GM12878 (cell line): Measurements from ENCODE around the gene ZNF723. TPM values are rescaled to one million over a fixed set of nuclear protein-coding genes. Genes with fewer than 3 reads are reported as not detected.

Source experiments
- ATAC-seq: fragments of 200-7000 bp; cut with Tn5 transposase; 3 replicates; pipeline ENCODE4 v1.9.1; 2020; ENCODE audit warnings: mild to moderate bottlenecking, moderate library complexity
- Bru-seq: library from RNA; stranded (reverse); fragments of 400-500 nt; gene quantifications from one replicate; lab custom pipeline; 2021; lab: Mats Ljungman, UMichigan
- BruChase-seq, 2 experiments: library from RNA; stranded (reverse); fragments of 400-500 nt; gene quantifications; one replicate each; lab custom pipeline; 2021; lab: Mats Ljungman, UMichigan
- BruUV-seq: library from RNA; stranded (reverse); fragments of 400-500 nt; replicated peaks from 2 replicates; lab custom pipeline; 2021; lab: Mats Ljungman, UMichigan
- CTCF ChIA-PET: fragments of 300-600 bp; sonication (Branson Sonifier 250); formaldehyde crosslinking; extraction: SDS; loops from one replicate; lab custom pipeline; 2021; ENCODE audit warnings: inconsistent platforms; lab: Yijun Ruan, JAX
- POLR2A ChIA-PET: fragments of 350-600 bp; formaldehyde crosslinking; extraction: SDS; loops from one replicate; lab custom pipeline; 2021; ENCODE audit warnings: inconsistent platforms; lab: Charles Lee
- RAD21 ChIA-PET: fragments of 300-600 bp; sonication (Branson Sonifier 250); formaldehyde crosslinking; loops from one replicate; lab custom pipeline; 2023; ENCODE audit warnings: antibody characterized with exemption; ENCODE audit not compliant: unreplicated experiment; lab: Charles Lee
- SMC1A ChIA-PET: fragments of 300-600 bp; sonication (Branson Sonifier 250); formaldehyde crosslinking; loops from one replicate; lab custom pipeline; 2023; ENCODE audit not compliant: unreplicated experiment, uncharacterized antibody; lab: Charles Lee
- DNase-seq: peaks from one replicate; pipeline ENCODE4 v3.0.0-alpha.2; 2011; ENCODE audit warnings: low read depth, low spot score
- FAIRE-seq: peaks from 3 replicates; lab custom pipeline; 2011; peaks lifted over from hg19 to GRCh38; lab: Jason Lieb, UNC
- H2AFZ ChIP-seq: 2 replicates; pipeline ENCODE4 v1.6.0; 2011; ENCODE audit warnings: low read depth, low read length, control low read depth; ENCODE audit not compliant: control insufficient read depth
- H3K27ac ChIP-seq: 2 replicates; pipeline ENCODE4 v1.5.1; 2011; ENCODE audit warnings: control low read depth; ENCODE audit not compliant: control insufficient read depth, insufficient read depth
- H3K27me3 ChIP-seq, 2 experiments: replicated peaks in 1 of 2; 2 replicates each; pipeline versions ENCODE4 v1.6.0 to v1.6.1; 2011; ENCODE audit warnings: low read length in 1 of 2; ENCODE audit not compliant: control insufficient read depth in 2 of 2, insufficient read depth in 2 of 2
- H3K36me3 ChIP-seq, 2 experiments: 2 replicates each; pipeline ENCODE4 v1.5.1; 2011; ENCODE audit warnings: low read length in 1 of 2; ENCODE audit not compliant: control insufficient read depth in 2 of 2, insufficient read depth in 2 of 2
- H3K4me1 ChIP-seq: 2 replicates; pipeline ENCODE4 v1.6.1; 2011; ENCODE audit warnings: mild to moderate bottlenecking, low read length, moderate library complexity, mixed read lengths; ENCODE audit not compliant: control insufficient read depth, insufficient read depth
- H3K4me2 ChIP-seq: 2 replicates; pipeline ENCODE4 v1.6.0; 2011; ENCODE audit warnings: control low read depth; ENCODE audit not compliant: control insufficient read depth, insufficient read depth
- H3K4me3 ChIP-seq: fragments of 200-600 bp; sonication (generic); 2 replicates; pipeline ENCODE4 v1.5.1; 2016
- H3K79me2 ChIP-seq: 2 replicates; pipeline ENCODE4 v1.6.0; 2011; ENCODE audit warnings: low read length; ENCODE audit not compliant: control insufficient read depth, insufficient read depth
- H3K9ac ChIP-seq: 2 replicates; pipeline ENCODE4 v1.8.0; 2011; ENCODE audit warnings: low read length, control low read depth, mixed read lengths; ENCODE audit not compliant: control insufficient read depth, insufficient read depth
- H3K9me3 ChIP-seq: replicated peaks from 3 replicates; pipeline ENCODE4 v1.5.1; 2011; ENCODE audit warnings: mild to moderate bottlenecking, low read length; ENCODE audit not compliant: control insufficient read depth, insufficient read depth
- H4K20me1 ChIP-seq: 2 replicates; pipeline ENCODE4 v1.6.0; 2011; ENCODE audit not compliant: control insufficient read depth, insufficient read depth
- CHD1 ChIP-seq: IDR thresholded peaks from 2 replicates; pipeline ENCODE4 v1.6.1; 2012; ENCODE audit warnings: low read depth, low read length, improper control_type of control experiment
- CHD2 ChIP-seq: IDR thresholded peaks from 2 replicates; pipeline ENCODE4 v1.6.1; 2011; ENCODE audit warnings: low read depth, low read length, improper control_type of control experiment, borderline replicate concordance
- CTCF ChIP-seq, 3 experiments: IDR thresholded peaks in 2 of 3; conservative IDR thresholded peaks in 1 of 3; 2 replicates each; pipeline ENCODE4 v1.5.1; 2011; ENCODE audit warnings: low read depth in 3 of 3, low read length in 3 of 3, mild to moderate bottlenecking in 3 of 3, control low read depth in 2 of 3, moderate library complexity in 2 of 3, inconsistent platforms in 1 of 3, mixed read lengths in 1 of 3; ENCODE audit not compliant: control insufficient read depth in 2 of 3, insufficient read depth in 1 of 3; ENCODE audit errors: extremely low read depth in 1 of 3
- WGBS: methylation state at CpG from one replicate; pipeline ENCODE4 v1.1.6; 2016; ENCODE audit warnings: low lambda C conversion rate; ENCODE audit not compliant: insufficient replicate concordance, insufficient coverage; ENCODE audit errors: missing lambda C conversion rate; 5-methylcytosine and 5-hydroxymethylcytosine counted together
- in situ Hi-C: fragments of 300-500 bp; cut with MboI; formaldehyde crosslinking; loops from 9 replicates; pipeline ENCODE4 v1.14.3; 2018; ENCODE audit warnings: mixed read lengths
- intact Hi-C: fragments of 100-400 bp; cut with micrococcal nuclease; formaldehyde crosslinking; loops from one replicate; pipeline ENCODE4 v1.14.2; 2022; ENCODE audit not compliant: unreplicated experiment
- long read RNA-seq, 2 experiments: library from polyadenylated mRNA; unstranded; transcript quantifications; one replicate each; pipeline ENCODE4 v2.0.0, GENCODE V29; 2019 to 2020
- polyA minus RNA-seq, 3 experiments: library from RNA; depleted of rRNA, polyadenylated mRNA; stranded (reverse); fragments of >200 nt; gene quantifications; 2 replicates each; pipeline ENCODE4 v1.2.3, GENCODE V29; 2011
- polyA plus RNA-seq, 11 experiments: library from polyadenylated mRNA; depleted of rRNA in 4 of 11; unstranded in 6 of 11; stranded (reverse) in 5 of 11; fragments of >200 nt; fragmentation: Nextera tagmentation in 4 of 11; fragmentation: Illumina TruSeq in 1 of 11; extraction: Ambion mirVana in 4 of 11; extraction: Trizol in 1 of 11; gene quantifications; 1 replicate in 1 of 11; 2 replicates in 10 of 11; pipeline versions ENCODE4 v1.2.1 to v1.2.3, GENCODE V29; 2011 to 2016; ENCODE audit warnings: inconsistent platforms in 2 of 11, missing spikeins in 2 of 11, low read depth in 1 of 11
- total RNA-seq, 4 experiments: library from RNA; depleted of rRNA in 3 of 4; stranded (reverse); fragments of >200 nt in 3 of 4; fragmentation: Illumina TruSeq in 1 of 4; extraction: Trizol in 1 of 4; gene quantifications; 2 replicates each; pipeline versions ENCODE4 v1.2.1 to v1.2.3, GENCODE V29; 2013 to 2021

The ZNF723 gene
- not detected in 2 replicates for total RNA-seq (2013; cell fraction: nucleolus; rRNA removed)
- not detected in 2 replicates for total RNA-seq (2014; rRNA removed)
- not detected in 2 replicates for total RNA-seq (2014; rRNA removed; fragmentation: Illumina TruSeq; extraction: Trizol)
- total RNA-seq (2021) = not detected in 2 replicates
- polyA plus RNA-seq (2011; ENCODE audit: low read depth) = not detected
- not detected in 2 replicates for polyA plus RNA-seq (2011; rRNA removed)
- not detected in 2 replicates for polyA plus RNA-seq (2011; cell fraction: cytosol; rRNA removed)
- not detected in 2 replicates for polyA plus RNA-seq (2011; cell fraction: nucleus; rRNA removed)
- polyA plus RNA-seq (2012) = not detected in 2 replicates
- not detected in 2 replicates for polyA plus RNA-seq (2014; fragmentation: Illumina TruSeq; extraction: Trizol)
- polyA plus RNA-seq (2014; fragmentation: Nextera tagmentation; extraction: Ambion mirVana) = not detected
- polyA plus RNA-seq (2014; rRNA removed) = 0.10 TPM in 1 of 2 replicates, not detected in the other
- polyA plus RNA-seq (2016; fragmentation: Nextera tagmentation; extraction: Ambion mirVana) = not detected
- not detected in 2 replicates for polyA minus RNA-seq (2011; rRNA and poly(A)+ RNA removed)
- polyA minus RNA-seq (2011; cell fraction: cytosol; rRNA and poly(A)+ RNA removed) = not detected in 2 replicates
- polyA minus RNA-seq (2011; cell fraction: nucleus; rRNA and poly(A)+ RNA removed) = not detected in 2 replicates
- Bru-seq, nascent RNA = not detected
- BruChase-seq, experiment 1, labeled RNA remaining after a 6-hour chase = not detected
- BruChase-seq, experiment 2, labeled RNA remaining after a 2-hour chase = not detected
- long read RNA-seq, experiment 1 = 0 reads
- long read RNA-seq, experiment 2 = 0 reads

DNA sequence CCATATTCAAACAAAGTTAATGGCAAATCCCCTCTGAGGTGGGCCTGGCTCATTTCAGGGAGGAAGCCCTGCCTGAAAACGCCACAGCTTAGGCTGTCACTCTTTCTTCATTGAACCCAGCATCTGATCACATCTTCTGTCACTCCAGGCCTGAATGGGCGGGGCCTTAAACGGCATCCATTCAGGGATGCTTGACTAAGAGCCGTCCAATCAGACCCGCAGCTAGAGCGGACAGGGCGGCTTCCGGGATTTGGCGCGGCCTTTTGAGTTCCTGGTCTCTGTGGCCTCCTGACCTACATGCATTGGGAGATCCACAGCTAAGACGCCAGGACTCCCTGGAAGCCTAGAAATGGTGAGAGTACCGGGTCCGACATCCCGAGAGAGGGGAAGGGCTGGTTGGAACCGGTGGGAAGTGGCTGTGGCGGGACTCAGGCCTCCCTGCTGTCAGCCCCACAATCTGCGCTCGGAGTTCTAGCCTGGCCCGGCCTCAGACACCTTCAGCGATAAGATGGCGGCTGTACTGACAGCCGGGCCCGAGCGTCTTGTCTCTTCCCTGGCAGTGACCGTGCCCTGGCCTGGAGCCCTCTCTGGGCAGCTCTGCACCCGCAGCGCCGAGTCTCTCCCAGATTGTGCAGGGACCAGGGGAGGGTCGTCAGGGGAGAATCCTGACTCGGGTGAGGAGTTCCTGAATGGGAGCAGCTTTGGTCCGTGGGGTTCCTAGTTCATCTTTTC lies at the start of gene ZNF723:
TSS of gene ZNF723 (plus strand) at position 261 of the 732 bp plus-strand sequence. CDS start at position 350, 89 bp downstream.
- H3K9ac ChIP-seq = no peak within 1 kb of the TSS
- H3K36me3 ChIP-seq = no peaks in the 10 kb centered on the region
- no peaks in the 10 kb centered on the region for H3K79me2 ChIP-seq
- no peaks in the 10 kb centered on the region for H3K4me1 ChIP-seq
- no peak within 1 kb of the TSS for H3K4me2 ChIP-seq
- intact Hi-C loops = no loop called here
- in situ Hi-C loops = no loop called here
- WGBS = 54% methylated on average over 24 of the region's 31 CpGs
- ChIA-PET CTCF (no interaction called here), POLR2A (no interaction called here), RAD21 (no interaction called here), SMC1A (no interaction called here)
- no peak within 1 kb of the TSS for H3K4me3 ChIP-seq
- BruUV-seq = no TSS peak
- no peaks in the 10 kb centered on the region for H3K27me3 ChIP-seq
- H3K9me3 ChIP-seq = no peaks in the 10 kb centered on the region; the same call in 2 of the 3 replicates
- no peak within 1 kb of the TSS for H3K27ac ChIP-seq
- no peak within 1 kb of the TSS for H2AFZ ChIP-seq
- H4K20me1 ChIP-seq = no peaks in the 10 kb centered on the region
- no peak for FAIRE-seq
- TF ChIP-seq CTCF (IDR thresholded peaks at IDR 0.05 in 2 of 3, conservative IDR thresholded peaks at IDR 0.05 in 1 of 3; ENCODE audit: control insufficient read depth in 2 of 3, extremely low read depth in 1 of 3, insufficient read depth in 1 of 3, low read depth in 3 of 3, low read length in 3 of 3) (no peak), CHD2 (no peak), CHD1 (no peak)
- ATAC-seq = no peak
- no peak for DNase-seq
